Cerebellar nuclear complex (tissue), 1 donor: ENCODE measurements around the gene CFAP298.
"Not testable (repeated sequence)": the region's sequence is repeated elsewhere in the genome, so short reads cannot be mapped to it uniquely, and the experiment has no call there.

Experiments
- DNase-seq, 2 experiments: peaks; one replicate each; lab custom pipeline; 2025; lab: John Stamatoyannopoulos, UW

The CFAP298 gene, protein sequence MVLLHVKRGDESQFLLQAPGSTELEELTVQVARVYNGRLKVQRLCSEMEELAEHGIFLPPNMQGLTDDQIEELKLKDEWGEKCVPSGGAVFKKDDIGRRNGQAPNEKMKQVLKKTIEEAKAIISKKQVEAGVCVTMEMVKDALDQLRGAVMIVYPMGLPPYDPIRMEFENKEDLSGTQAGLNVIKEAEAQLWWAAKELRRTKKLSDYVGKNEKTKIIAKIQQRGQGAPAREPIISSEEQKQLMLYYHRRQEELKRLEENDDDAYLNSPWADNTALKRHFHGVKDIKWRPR

DNA sequence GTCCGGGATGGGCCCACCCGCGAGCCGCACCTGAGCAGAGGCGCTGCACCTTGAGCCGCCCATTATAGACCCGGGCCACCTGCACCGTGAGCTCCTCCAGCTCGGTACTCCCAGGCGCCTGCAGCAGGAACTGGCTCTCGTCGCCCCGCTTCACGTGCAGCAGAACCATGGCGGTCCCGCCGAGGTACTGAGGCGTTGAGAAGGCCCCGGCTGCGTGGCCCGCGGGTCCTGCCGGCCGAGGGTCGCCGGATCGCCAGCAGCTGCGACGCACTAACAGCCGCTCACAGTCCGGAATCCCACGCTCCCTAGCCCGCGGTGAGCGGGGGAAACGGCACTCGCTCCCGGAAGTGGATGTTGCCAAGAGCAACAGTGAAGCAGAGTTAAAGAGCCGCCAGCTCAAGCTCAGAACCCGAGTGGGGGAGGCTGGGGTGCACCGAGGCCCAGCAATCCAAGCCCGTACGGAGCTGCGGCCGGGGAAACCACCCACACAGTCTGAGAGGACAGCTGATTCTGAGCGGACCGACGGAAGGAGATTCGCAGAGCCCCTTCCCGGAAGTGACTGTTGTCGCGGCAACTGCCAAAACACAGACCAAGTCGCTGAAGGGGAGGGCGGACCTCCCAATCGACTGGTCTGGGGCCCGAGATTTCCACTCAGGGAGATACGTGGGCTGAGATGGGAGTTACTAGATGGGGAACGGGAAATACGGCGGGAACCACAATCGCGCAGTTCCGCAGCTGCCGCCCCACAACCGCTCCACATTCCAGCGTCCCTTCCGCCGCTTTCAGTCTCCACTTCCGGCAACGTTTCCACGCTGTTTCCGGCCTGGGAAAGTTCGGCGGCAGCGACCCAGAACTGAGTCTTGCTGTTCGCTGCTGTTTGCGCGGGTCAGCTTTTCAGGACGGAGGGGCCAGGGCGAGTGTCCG is at the start of gene CFAP298:
CFAP298 (minus strand) TSS at position 303 of the 924 bp plus-strand sequence; CDS start at position 169, 134 bp downstream.
- peak; percentile 44 to 69 for DNase-seq

DNA sequence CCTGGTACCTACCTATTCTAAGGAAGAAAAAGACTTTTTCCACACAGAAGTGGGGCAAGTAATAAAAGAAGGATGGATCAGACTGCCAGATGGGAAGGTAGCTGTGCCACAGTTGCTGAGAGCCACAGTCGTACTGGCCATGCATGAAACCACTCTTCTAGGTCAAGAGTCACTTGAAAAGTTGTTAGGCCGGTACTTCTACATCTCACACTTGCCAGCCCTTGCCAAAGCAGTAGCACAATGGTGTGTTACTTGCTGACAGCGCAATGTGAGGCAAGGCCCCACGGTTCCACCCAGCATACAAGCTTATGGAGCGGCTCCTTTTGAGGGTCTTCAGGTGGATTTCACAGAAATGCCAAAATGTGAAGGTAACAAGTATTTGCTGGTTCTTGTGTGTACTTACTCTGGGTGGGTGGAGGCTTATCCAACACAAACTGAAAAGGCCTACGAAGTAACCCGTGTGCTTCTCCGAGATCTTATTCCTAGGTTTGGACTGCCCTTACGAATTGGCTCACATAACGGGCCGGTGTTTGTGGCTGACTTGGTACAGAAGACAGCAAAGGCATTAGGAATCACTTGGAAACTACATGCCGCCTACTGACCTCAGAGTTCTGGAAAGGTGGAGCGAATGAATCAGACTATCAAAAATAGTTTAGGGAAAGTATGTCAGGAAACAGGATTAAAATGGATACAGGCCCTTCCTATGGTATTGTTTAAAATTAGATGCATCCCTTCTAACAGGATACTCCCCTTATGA is 49.0 kb upstream of the CFAP298 start:
- DNase-seq: not testable (repeated sequence)

DNA sequence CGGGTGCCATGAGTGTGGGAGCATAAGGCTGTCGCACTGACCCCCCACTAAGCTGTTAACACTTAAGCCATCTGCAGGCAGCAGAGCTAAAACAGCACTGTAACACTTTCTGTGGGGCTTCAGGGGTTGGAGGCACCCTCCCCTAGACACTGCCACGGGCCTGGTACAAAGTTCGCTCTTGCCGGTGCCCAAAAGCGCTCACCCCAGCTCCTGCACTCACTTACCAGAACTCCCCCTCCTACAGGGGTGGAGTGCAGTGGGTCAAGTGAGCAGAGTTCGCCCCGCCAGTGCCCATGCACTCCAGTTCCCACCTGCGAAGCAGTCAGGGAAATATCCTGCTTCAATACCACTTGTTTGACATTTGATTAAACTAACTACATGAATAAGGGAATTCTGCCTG is 46.3 kb upstream of the CFAP298 start:
- no peak for DNase-seq

DNA sequence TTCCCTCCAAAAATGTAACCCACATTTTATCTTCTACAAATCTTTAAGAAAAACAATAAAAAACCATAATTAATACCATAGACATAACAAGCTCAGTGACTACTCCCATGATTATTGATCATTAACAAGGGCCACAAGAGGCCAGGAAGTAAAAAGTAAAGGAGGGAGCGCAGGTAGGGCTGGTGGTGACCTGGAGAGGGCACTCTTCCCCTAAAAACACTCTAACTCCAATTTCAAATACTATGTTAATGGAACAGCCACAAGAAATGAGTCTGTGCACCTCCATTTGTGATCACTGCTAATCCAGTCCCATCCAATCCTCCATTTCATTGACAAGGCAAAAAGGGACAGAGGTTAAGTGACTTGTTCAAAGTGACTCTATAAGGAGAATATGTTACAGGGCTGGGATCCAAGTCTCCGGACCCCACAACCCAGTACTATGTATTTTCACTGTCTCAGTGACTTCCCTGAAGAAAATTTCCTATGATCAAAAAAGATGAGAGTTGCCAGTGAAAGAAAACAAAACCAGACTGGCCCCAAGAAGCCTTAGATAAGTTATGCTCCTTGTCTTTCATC is 41.2 kb upstream of the CFAP298 start:
- no peak for DNase-seq

DNA sequence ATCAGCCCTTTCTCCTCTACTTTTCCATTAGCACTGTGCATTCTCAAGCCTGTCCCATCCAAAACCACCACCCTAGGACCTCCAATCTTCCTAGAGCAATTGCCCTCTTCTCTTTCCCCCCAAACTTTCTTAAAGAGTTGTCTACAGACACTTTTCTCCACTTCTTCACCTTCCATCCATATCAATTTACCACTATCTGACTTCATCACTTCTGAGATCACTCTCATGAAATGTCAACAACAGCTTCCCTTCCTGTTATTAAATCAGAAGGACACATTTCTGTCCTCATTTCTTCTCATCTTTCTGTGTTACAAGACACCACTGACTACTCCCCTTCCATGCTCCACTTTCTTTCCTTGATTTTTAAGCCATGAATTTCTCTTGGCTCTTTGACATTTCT is 36.0 kb upstream of the CFAP298 start:
- DNase-seq: no peak

DNA sequence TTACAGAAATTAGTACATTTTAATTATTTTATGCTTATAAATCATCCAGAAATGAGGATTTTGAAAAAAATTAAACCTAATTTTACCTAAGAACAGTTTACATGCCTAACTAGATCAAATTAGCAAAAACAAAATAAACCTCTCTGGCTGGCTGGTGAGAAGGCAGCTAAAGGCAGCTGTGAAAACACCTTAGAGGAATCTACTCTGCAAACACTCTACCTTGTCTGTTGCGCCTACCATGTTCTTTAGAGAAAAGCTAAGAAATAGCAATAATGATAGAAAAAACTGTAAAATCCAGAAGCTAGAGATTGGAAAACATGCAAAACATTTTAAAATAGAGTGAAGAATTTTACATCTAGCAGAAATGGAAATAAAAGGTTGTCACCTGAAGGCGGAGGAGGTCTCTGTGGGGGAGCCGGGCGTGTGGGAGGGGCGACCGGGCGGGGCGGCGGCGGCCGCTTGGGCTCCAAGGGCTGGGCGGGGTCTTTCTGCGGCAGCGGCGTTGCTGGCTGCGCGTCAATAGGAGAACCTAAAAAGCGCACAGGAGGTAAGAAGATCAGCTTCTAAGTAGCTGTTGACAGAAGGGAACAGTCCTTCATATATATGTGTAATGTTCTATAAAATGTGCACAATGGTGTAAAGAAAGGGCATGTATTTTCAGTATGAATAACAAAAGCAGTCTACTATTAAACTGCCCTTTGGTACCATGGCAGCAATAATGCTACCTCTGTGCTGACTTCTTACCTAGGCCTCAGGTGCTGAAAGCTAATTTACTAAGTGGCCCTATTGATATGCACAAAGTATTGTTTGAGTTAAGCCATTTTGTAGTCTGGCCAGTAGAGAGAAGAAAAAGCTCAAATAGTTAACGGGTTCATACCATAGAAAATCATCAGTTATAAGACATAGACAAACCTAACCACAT is 33.3 kb upstream of the CFAP298 start:
- DNase-seq: no peak

DNA sequence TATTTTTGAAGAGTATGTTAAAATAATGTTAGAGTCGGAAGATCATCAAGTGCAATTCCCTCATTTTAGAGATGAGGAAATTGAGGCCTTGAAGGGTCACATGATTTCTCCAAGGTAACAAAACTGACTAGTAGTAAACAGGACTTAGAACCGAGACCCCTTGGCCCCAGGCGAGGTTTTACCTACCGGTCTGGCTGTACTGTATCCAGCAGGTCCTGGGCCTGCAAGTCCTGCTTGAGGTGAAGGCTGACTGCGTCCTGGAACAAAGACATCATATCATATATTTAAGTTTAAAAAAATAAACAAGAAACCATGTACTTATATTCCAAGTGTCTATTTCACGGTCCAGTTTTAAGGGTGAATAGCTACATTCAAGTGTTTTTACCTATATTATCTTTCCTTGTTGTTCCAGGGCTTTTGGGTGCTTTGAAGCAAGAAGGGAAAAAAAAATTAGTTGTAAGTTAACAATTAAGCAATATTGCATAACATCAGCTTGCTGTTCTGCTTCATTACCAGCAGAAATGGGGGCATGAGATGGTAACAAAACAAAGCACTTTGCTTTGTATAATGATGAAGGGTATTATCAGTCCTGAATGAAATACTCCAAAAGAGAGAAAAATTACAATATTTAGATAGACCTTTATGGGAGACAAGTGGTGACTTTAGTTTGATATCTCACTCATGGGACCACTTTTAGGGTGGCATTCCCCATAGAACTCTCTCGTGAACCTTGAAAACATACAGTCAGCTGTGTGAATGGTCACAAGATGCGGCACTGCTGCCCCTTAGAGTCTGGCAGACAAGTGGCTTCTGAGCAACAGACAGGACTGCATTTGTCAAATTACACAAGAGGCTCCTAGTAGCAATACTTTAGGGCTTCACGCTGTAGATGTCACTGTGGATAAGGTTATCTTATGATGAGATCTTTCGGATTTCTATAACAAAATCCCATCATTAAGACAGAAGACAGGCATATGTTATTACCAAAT is 29.8 kb upstream of the CFAP298 start:
- no peak for DNase-seq

DNA sequence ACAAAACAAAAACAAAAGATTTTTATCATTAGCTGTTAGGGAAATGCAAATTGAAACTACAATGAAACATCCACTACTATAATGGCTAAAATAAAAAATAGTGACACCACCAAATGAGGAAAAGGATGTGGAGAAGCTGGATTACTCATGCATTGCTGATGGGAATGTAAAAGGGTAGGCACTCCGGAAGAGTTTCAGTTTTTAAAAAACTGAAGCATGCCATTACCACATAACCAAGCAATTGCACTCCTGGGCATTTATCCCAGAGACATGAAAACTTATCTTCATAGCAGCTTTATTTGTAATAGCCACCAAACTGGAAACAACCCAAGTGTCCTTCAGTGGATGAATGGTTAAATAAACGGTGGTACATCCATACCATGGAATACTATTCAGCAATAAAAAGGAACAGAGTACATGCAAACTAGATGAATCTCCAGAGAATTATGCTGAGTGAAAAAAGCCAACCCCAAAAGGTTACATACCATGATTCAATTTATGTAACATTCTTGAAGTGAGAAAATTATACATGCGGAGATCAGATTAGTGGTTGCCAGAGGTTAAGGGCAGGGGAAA is 14.5 kb upstream of the CFAP298 start:
- DNase-seq: no peak

DNA sequence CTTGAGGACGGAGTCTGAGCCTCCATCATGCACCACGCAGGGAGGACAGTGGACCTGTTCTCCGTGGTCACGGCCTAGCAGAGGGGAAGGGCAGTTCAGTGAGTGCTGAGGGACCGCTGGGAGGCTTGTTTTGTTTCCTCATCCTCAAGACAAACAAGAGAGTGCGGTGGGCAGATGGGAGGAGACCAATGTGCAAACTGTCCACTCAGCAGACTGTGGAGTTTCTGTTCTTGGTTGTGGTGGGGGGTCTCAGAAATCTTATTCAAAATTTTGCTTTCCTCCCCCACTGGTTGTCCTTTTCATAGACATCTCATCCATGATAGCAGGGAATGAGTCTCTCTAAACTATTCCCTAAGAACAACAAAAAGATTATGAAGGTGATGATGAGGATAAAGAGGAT is 6.0 kb upstream of the CFAP298 start:
- DNase-seq: not testable (repeated sequence)

DNA sequence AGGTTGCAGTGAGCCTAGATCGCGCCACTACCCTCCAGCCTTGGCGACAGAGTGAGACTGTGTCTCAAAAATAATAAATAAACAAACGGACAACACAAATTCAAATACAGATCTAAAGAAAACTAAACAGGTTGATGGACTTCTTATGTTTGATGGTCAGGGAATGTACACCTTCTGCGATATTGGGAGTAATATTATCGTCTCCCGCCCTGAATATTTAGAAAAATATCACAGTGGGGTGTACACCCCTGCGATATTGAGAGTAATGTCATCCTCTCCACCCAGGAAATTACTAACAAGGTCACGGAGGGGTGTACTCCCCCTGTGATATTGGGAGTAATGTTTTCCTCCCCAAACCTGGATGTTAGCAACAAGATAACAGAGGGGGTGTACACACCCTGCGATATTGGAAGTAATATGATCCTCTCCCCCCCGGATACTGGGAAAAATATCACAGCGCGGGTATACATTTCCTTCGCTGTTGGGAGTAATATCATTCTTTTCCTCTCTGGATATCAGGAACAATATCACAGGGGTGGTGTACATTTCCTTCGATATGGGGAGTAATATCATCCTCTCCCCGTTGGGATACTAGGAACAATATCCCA is 1.4 kb upstream of the CFAP298 start:
- no peak for DNase-seq

DNA sequence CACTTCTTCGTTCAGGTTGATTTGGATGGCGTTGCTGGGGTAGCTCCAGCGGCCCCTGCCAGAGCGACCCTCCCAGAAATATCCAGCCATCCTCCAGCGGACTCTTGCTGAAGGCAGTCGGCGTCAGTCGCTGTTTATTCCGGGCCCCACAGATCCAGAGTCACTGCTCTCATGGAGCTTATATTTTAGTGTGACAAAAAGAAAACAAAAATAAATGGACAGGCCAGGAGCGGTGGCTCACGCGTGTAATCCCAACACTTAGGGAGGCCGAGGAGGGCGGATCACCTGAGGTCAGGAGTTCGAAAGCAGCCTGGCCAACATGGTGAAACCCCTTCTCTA is 791 bp upstream of the CFAP298 start:
- DNase-seq: no peak

DNA sequence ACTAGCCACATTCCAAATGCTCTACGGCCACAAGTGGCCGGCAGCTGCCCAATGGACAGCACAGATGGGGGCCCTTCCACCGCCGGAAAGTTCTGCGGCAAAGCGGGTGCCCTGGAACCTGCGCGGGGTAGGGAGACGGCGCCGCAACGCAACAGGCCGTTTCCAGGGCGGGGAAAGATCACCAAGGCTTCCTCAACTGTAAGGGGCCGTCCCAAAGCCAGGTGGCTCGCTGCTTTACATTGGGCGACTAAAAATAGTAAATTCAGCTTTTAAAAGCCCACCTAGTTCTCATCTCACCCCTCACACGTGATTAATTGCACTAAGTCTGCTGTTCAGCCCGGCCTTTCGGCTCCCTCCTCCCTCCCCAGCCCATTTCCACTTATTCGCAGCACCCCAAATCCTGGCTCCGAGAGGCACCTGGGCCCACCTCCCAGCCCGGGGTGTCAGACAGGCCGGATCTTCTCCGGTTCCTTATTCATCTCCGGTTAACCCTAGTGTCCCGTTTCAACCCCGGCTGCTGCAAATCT is 643 bp downstream of the CFAP298 start:
- DNase-seq: no peak

DNA sequence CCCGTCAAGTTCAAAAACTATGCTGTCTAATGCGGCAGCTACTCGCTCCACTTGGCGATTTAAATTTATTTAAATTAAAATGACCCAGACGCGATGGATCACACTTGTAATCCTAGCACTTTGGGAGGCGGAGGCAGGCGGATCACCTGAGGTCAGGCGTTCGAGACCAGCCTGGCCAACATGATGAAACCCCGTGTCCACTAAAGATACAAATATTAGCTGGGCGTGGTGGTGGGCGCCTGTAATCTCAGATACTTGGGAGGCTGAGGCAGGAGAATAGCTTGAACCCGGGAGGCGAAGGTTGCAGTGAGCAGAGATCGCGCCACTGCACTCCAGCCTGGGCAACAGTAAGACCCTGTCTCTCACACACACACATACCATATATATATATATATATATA is 1.2 kb downstream of the CFAP298 start:
- not testable (repeated sequence) for DNase-seq

DNA sequence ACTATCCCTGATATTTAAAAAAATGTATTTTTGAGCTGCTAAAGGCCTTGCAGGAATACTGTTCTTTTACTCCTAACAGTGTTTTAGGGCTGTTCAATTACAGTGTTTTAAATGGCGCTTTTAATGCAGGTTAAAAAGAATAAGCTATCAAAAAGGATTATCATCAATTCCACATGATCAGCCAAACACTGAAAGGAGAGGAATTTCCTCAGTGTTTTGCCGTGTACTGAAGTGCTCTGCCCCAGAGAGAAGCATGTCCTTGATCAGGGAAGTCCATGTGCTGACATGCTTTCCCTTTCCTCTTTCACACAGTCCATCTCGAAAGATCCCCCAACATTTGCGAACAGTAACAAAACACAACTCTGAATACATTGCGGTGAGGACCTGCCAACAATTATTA is 3.3 kb downstream of the CFAP298 start:
- no peak for DNase-seq

DNA sequence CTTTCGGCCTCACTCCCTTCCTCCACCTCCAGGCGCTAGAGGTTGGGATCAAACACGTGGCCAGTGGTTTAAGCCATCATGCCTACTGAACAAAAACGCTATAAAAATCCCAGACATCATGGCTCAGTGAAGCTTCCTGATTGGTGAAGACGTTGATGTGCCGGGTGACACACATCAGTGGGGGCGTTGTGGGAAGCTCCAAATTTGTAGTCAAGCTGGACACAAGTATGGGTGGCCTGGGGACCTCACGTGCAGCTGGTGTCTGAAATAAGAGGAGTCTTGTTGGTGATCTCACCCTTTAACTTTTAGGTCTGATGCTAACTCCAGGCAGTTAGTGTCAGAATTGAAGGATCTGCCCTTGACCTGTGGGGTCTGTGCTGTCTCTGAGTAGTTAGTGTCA is 6.7 kb downstream of the CFAP298 start:
- no peak for DNase-seq

DNA sequence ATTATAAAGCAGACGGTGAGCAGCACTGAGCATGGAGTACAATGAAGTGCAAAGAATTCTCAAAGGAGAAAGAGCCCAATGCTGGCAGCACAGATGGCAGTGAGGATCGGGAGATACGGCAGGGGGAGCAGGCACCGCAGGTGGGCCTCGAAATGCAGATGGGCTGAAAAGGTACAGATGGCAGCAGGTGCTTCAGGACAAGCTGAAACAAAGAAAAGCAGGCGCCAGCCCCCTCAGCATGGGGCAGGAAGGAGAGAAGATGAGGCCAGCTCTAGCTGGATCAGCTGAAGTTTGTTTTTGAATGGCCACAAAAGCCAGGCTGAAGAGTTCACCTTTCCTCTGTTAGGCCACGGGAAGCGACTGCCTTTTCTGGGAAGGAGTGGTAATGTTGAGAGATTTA is 7.7 kb downstream of the CFAP298 start:
- DNase-seq: peak; percentile 30 to 60

DNA sequence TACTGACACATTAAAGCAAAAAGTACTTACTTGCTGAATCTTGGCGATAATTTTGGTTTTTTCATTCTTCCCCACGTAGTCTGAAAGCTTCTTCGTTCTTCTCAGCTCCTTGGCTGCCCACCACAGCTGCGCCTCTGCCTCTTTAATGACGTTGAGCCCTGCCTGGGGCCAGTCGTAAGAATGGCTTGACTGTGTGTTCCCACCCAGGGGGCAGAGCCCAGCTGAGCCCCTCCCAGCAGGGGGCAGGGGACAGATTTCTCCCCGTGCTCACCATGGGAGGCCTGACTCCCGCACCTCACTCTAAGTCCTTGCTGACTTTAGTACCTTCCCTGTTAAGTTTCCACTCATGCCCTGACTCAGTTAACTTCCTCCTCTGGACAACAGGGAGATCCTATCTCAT is 9.0 kb downstream of the CFAP298 start:
- DNase-seq: no peak

DNA sequence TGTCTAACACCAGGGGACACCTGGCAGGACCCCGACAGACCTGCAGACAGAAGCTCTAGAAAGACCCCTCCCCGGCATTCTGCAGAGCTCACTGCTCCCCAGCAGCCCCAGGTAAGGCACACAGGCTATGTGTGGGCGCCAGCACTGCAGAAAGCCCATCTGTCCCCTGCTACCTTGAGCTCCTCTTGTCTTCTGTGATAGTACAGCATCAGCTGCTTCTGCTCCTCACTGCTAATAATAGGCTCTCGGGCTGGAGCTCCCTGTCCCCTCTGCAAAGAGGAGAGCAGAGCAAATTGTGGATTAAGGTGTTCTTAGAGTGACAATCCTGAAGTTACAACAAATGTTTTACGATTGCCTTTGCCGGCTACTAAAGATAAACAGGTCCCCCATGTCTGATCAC is 10.1 kb downstream of the CFAP298 start:
- no peak for DNase-seq

DNA sequence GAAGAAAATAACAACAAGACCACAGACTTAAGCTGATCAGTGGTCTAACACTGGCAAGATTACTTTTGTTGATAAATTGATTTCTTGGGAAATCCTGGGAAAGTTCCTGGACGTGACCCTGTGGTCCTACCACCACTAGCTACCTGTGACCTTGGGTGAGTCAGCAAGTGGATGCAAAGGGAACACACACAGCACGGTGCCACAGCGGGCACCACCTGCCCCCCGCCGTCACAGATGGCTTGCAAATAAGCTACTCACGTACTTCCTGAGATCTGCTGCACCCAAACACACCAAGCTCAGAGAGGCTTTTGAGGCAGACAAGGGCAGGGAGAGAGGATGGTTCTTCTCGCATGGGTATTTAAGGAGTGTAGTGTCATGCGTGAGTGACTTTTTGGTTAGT is 12.7 kb downstream of the CFAP298 start:
- DNase-seq: no peak
